Mesenchymal stem cell (in vitro differentiated cells and primary cell): ENCODE results near the gene KRTAP2-2.
"Not testable (repeated sequence)": the region's sequence is repeated elsewhere in the genome, so short reads cannot be mapped to it uniquely, and the experiment has no call there.

Experiments
- DNase-seq: peaks from one replicate; pipeline ENCODE4 v3.0.0-alpha.2; 2013
- H2AFZ ChIP-seq: one replicate; pipeline ENCODE4 v1.6.1; 2013; ENCODE audit warnings: low read depth, mild to moderate bottlenecking, control low read depth, inconsistent platforms, low read length, moderate library complexity
- H2AK5ac ChIP-seq: 2 replicates; pipeline ENCODE4 v1.6.1; 2013; ENCODE audit warnings: low read length, moderate library complexity, mild to moderate bottlenecking, inconsistent platforms; ENCODE audit not compliant: severe bottlenecking
- H2BK120ac ChIP-seq: one replicate; pipeline ENCODE4 v1.6.1; 2013; ENCODE audit warnings: low read depth, mild to moderate bottlenecking, inconsistent platforms, low read length, moderate library complexity
- H2BK12ac ChIP-seq, 2 experiments: one replicate each; pipeline ENCODE4 v1.6.1; 2013; ENCODE audit warnings: inconsistent platforms in 2 of 2, low read length in 2 of 2, mild to moderate bottlenecking in 2 of 2, moderate library complexity in 2 of 2, control low read depth in 1 of 2
- H2BK15ac ChIP-seq: one replicate; pipeline ENCODE4 v1.6.1; 2013; ENCODE audit warnings: mild to moderate bottlenecking, low read depth, inconsistent platforms; ENCODE audit not compliant: poor library complexity, severe bottlenecking
- H2BK5ac ChIP-seq: 2 replicates; pipeline ENCODE4 v1.6.1; 2013; ENCODE audit warnings: low read depth, mild to moderate bottlenecking, low read length, control low read depth, inconsistent platforms; ENCODE audit not compliant: poor library complexity, severe bottlenecking
- H3K14ac ChIP-seq, 2 experiments: one replicate each; pipeline ENCODE4 v1.6.1; 2013; ENCODE audit warnings: inconsistent platforms in 2 of 2, low read length in 2 of 2, control low read depth in 1 of 2, mild to moderate bottlenecking in 1 of 2, moderate library complexity in 1 of 2
- H3K18ac ChIP-seq, 2 experiments: one replicate each; pipeline ENCODE4 v1.6.1; 2013; ENCODE audit warnings: inconsistent platforms in 2 of 2, low read length in 2 of 2, control low read depth in 1 of 2, low read depth in 1 of 2, mild to moderate bottlenecking in 1 of 2
- H3K23ac ChIP-seq, 2 experiments: one replicate each; pipeline ENCODE4 v1.6.1; 2013; ENCODE audit warnings: inconsistent platforms in 2 of 2, low read length in 2 of 2, mild to moderate bottlenecking in 2 of 2, moderate library complexity in 2 of 2, control low read depth in 1 of 2
- H3K27ac ChIP-seq: 2 replicates; pipeline ENCODE4 v1.5.1; 2013; ENCODE audit warnings: mild to moderate bottlenecking, moderate library complexity, low read length, control low read depth, inconsistent platforms; ENCODE audit not compliant: poor library complexity, severe bottlenecking
- H3K27me3 ChIP-seq, 2 experiments: 2 replicates each; pipeline versions ENCODE4 v1.6.1 to v1.7.0; 2013; ENCODE audit warnings: low read length in 2 of 2, mild to moderate bottlenecking in 2 of 2, moderate library complexity in 2 of 2, control low read depth in 1 of 2, inconsistent platforms in 1 of 2; ENCODE audit not compliant: control insufficient read depth in 1 of 2, insufficient read depth in 1 of 2
- H3K36me3 ChIP-seq, 2 experiments: 2 replicates each; pipeline versions ENCODE4 v1.6.1 to v1.7.0; 2013; ENCODE audit warnings: low read length in 2 of 2, control low read depth in 1 of 2, inconsistent platforms in 1 of 2, low read depth in 1 of 2, mild to moderate bottlenecking in 1 of 2; ENCODE audit not compliant: insufficient read depth in 2 of 2, control insufficient read depth in 1 of 2
- H3K4ac ChIP-seq, 2 experiments: one replicate each; pipeline ENCODE4 v1.6.1; 2013; ENCODE audit warnings: inconsistent platforms in 2 of 2, low read length in 2 of 2, mild to moderate bottlenecking in 2 of 2, moderate library complexity in 2 of 2, control low read depth in 1 of 2, low read depth in 1 of 2
- H3K4me1 ChIP-seq: 2 replicates; pipeline ENCODE4 v1.6.1; 2013; ENCODE audit warnings: low read depth, low read length, control low read depth; ENCODE audit not compliant: control insufficient read depth, insufficient read depth
- H3K4me2 ChIP-seq: 2 replicates; pipeline ENCODE4 v1.6.1; 2013; ENCODE audit warnings: low read length, mild to moderate bottlenecking, inconsistent platforms; ENCODE audit not compliant: poor library complexity, severe bottlenecking
- H3K4me3 ChIP-seq, 2 experiments: 2 replicates each; pipeline versions ENCODE4 v1.5.1 to v1.7.0; 2013; ENCODE audit warnings: low read length in 2 of 2, mild to moderate bottlenecking in 2 of 2, control low read depth in 1 of 2, low read depth in 1 of 2; ENCODE audit not compliant: insufficient read depth in 1 of 2
- H3K79me1 ChIP-seq: replicated peaks from 2 replicates; pipeline ENCODE4 v1.6.1; 2013; ENCODE audit warnings: mild to moderate bottlenecking, control low read depth, low read length, inconsistent platforms; ENCODE audit not compliant: poor library complexity, severe bottlenecking
- H3K9ac ChIP-seq: 2 replicates; pipeline ENCODE4 v1.7.0; 2013; ENCODE audit warnings: mild to moderate bottlenecking, low read length, moderate library complexity
- H3K9me3 ChIP-seq: 2 replicates; pipeline ENCODE4 v1.7.0; 2013; ENCODE audit warnings: mild to moderate bottlenecking, low read length; ENCODE audit not compliant: control insufficient read depth
- H4K8ac ChIP-seq: one replicate; pipeline ENCODE4 v1.6.1; 2013; ENCODE audit warnings: inconsistent platforms, mild to moderate bottlenecking, low read length, moderate library complexity
- H4K91ac ChIP-seq: one replicate; pipeline ENCODE4 v1.6.1; 2013; ENCODE audit warnings: mild to moderate bottlenecking, low read length, inconsistent platforms
- WGBS: methylation state at CpG from one replicate; pipeline ENCODE4 v1.1.7; 2013; ENCODE audit warnings: mixed read lengths; 5-methylcytosine and 5-hydroxymethylcytosine counted together

Gene KRTAP2-2

GRCh38 chr17:41099682-41100480 lies 44.9 kb upstream of the KRTAP2-2 start:
- H3K27ac ChIP-seq, result peak overlapping the region; percentile 51
- not testable (repeated sequence) for H3K14ac ChIP-seq, H3K9me3 ChIP-seq, H4K8ac ChIP-seq, H4K91ac ChIP-seq, H3K9ac ChIP-seq, H3K36me3 ChIP-seq, H3K18ac ChIP-seq, H3K27me3 ChIP-seq, H2AFZ ChIP-seq, H3K4me3 ChIP-seq, H3K79me1 ChIP-seq, H3K4me2 ChIP-seq, H2BK12ac ChIP-seq, H3K23ac ChIP-seq, H2BK15ac ChIP-seq, H3K4ac ChIP-seq, H2BK120ac ChIP-seq
- peak overlapping the region; percentile 31 for H2BK5ac ChIP-seq
- peak overlapping the region; percentile 97 for H2AK5ac ChIP-seq
- DNase-seq, result peak; percentile 45
- 82% methylated on average over 6 of the region's 7 CpGs for WGBS
- H3K4me1 ChIP-seq, result peaks cover 13% of the 10 kb centered on the region

DNA sequence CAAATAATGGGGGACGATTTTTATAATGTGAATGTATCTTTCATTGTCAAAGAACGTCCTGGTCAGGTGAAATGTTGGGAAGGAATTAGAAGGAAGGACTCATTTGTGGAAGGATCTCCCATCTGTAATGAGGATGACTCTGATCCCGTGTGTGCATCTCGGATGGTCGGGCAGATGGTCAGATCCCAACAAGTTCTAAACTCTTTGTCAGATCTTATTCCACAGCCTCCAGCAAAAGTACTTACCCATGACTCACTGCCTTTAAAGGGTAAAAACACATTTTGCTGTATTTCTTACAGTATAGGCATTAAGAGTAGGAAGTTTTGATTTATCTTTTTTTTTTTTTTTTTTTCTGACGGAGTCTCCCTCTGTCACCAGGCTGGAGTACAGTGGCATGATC lies 43.5 kb upstream of the KRTAP2-2 start:
- Histone ChIP-seq H2AK5ac (no peak overlapping the region), H3K36me3 (no peaks in the 10 kb centered on the region), H3K27me3 (no peaks in the 10 kb centered on the region), H3K18ac (no peak overlapping the region), H4K8ac (no peak overlapping the region), H4K91ac (no peak overlapping the region), H2AFZ (no peak overlapping the region), H3K79me1 (no peaks in the 10 kb centered on the region), H3K4me2 (no peak overlapping the region), H2BK5ac (no peak overlapping the region), H2BK15ac (no peak overlapping the region), H3K4me3 (no peak overlapping the region), H3K23ac (no peak overlapping the region), H2BK12ac (no peak overlapping the region), H3K9ac (no peak overlapping the region), H3K4ac (no peak overlapping the region), H3K27ac (peak overlapping the region; percentile 66), H3K9me3 (no peaks in the 10 kb centered on the region), H3K14ac (no peak overlapping the region), H2BK120ac (no peak overlapping the region), H3K4me1 (peaks cover 13% of the 10 kb centered on the region)
- no peak for DNase-seq
- WGBS, result 66% methylated on average over 5 of the region's 6 CpGs

- Histone ChIP-seq H3K18ac (no peak within 1 kb of the TSS), H3K36me3 (no peaks in the 10 kb centered on the region), H2AK5ac (peak within 1 kb of the TSS; percentile 65), H3K4me1 (peaks cover 13% of the 10 kb centered on the region), H3K9me3 (no peaks in the 10 kb centered on the region), H3K4me2 (no peak within 1 kb of the TSS), H2BK120ac (no peak within 1 kb of the TSS), H3K27me3 (no peaks in the 10 kb centered on the region), H4K91ac (no peak within 1 kb of the TSS), H3K27ac (peak within 1 kb of the TSS; percentile 66), H2BK15ac (no peak within 1 kb of the TSS), H3K4me3 (no peak within 1 kb of the TSS), H3K79me1 (no peaks in the 10 kb centered on the region), H3K23ac (no peak within 1 kb of the TSS), H2BK12ac (no peak within 1 kb of the TSS), H3K9ac (no peak within 1 kb of the TSS), H4K8ac (no peak within 1 kb of the TSS), H3K4ac (no peak within 1 kb of the TSS), H3K14ac (no peak within 1 kb of the TSS), H2BK5ac (peak within 1 kb of the TSS; percentile 62), H2AFZ (no peak within 1 kb of the TSS)
- WGBS, result 100% methylated on average over 1 of the region's 4 CpGs
- no peak for DNase-seq
These were observed 43.0 kb upstream of the KRTAP2-2 start, which contains the start of gene KRTAP4-8 for GRCh38 chr17:41098042-41098441. Gene KRTAP4-8, minus strand, starts transcription at chr17:41098142. Its CDS starts 58 bp downstream, at chr17:41098084.

DNA sequence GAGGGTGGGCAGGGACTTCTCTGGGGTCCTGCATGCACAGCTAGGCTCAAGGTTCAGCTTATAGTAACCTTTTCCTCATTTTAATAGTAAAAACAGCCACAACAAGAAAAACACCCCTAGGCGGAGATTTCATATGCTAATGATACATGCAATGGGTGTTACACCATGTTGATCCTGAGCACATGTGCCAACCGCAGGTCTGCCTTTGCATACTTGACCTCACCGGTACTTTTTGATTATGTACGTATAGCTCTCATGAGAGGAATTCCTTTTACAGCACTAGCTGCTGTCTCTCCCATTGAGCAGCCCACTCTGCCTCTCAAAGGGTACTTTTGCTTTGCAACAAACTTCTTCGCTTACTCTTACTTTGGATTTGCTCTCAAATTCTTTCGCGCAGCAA lies 41.0 kb upstream of the KRTAP2-2 start:
- no peak overlapping the region for H3K4me3 ChIP-seq
- no peak overlapping the region for H2BK5ac ChIP-seq
- no peak overlapping the region for H2AK5ac ChIP-seq
- no peaks in the 10 kb centered on the region for H3K36me3 ChIP-seq
- H3K14ac ChIP-seq, result no peak overlapping the region
- no peak overlapping the region for H2BK12ac ChIP-seq
- no peak overlapping the region for H3K23ac ChIP-seq
- no peak overlapping the region for H4K91ac ChIP-seq
- DNase-seq, result no peak
- H3K18ac ChIP-seq, result no peak overlapping the region
- no peak overlapping the region for H4K8ac ChIP-seq
- no peak overlapping the region for H2BK15ac ChIP-seq
- H2AFZ ChIP-seq, result no peak overlapping the region
- no peaks in the 10 kb centered on the region for H3K9me3 ChIP-seq
- no peak overlapping the region for H3K27ac ChIP-seq
- no peak overlapping the region for H3K4ac ChIP-seq
- no peak overlapping the region for H3K9ac ChIP-seq
- WGBS, result 99% methylated on average over 7 of the region's 7 CpGs
- no peak overlapping the region for H3K4me2 ChIP-seq
- no peaks in the 10 kb centered on the region for H3K79me1 ChIP-seq
- no peak overlapping the region for H2BK120ac ChIP-seq
- H3K27me3 ChIP-seq, result no peaks in the 10 kb centered on the region
- H3K4me1 ChIP-seq, result peaks cover 9% of the 10 kb centered on the region
